ENCODE results near the gene CCND3. TPM values are rescaled to one million over a fixed set of nuclear protein-coding genes. Genes with fewer than 3 reads are reported as not detected.

CCND3 gene
- total RNA-seq, 4 donors from 2014 or later = 49.2 to 267 (median 60.1) TPM

DNA sequence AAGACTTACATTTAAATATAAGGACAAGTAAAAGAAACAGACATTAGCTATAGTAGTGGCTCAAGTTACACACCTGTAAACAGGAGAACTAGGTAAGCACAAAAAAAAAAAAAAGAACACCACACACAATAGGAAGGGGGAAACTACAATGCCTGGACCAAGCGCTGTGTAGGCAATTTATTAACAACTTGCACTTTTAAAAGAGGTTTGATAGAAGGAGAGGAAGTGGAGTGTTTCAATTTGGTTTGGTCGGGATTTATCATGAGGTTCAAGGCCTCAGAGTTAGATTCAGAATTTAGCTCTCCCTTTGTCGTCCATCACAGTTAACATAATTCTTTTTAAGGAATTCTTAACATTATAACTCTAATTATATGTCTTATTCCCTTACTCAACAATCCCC, 45.3 kb downstream of the CCND3 start:
- Histone ChIP-seq H3K27ac (peak overlapping the region in 3 of 4 donors; percentile 64 to 73 (median 69)), H3K27me3 (no peaks in the 10 kb centered on the region), H3K9me3 (no peaks in the 10 kb centered on the region), H3K4me3 (peak overlapping the region in 3 of 4 donors; percentile 68 to 78 (median 68)), H3K4me1 (peaks cover 0 to 9% (median 4%) of the 10 kb centered on the region in 4 donors), H3K36me3 (peaks cover 0 to 11% (median 0%) of the 10 kb centered on the region in 3 donors)
- TF ChIP-seq POLR2A (IDR thresholded peaks at IDR 0.05) = no peak
- TF ChIP-seq, protein P1, sequence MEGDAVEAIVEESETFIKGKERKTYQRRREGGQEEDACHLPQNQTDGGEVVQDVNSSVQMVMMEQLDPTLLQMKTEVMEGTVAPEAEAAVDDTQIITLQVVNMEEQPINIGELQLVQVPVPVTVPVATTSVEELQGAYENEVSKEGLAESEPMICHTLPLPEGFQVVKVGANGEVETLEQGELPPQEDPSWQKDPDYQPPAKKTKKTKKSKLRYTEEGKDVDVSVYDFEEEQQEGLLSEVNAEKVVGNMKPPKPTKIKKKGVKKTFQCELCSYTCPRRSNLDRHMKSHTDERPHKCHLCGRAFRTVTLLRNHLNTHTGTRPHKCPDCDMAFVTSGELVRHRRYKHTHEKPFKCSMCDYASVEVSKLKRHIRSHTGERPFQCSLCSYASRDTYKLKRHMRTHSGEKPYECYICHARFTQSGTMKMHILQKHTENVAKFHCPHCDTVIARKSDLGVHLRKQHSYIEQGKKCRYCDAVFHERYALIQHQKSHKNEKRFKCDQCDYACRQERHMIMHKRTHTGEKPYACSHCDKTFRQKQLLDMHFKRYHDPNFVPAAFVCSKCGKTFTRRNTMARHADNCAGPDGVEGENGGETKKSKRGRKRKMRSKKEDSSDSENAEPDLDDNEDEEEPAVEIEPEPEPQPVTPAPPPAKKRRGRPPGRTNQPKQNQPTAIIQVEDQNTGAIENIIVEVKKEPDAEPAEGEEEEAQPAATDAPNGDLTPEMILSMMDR (IDR thresholded peaks at IDR 0.05) = no peak
- DNase-seq = no peak

DNA sequence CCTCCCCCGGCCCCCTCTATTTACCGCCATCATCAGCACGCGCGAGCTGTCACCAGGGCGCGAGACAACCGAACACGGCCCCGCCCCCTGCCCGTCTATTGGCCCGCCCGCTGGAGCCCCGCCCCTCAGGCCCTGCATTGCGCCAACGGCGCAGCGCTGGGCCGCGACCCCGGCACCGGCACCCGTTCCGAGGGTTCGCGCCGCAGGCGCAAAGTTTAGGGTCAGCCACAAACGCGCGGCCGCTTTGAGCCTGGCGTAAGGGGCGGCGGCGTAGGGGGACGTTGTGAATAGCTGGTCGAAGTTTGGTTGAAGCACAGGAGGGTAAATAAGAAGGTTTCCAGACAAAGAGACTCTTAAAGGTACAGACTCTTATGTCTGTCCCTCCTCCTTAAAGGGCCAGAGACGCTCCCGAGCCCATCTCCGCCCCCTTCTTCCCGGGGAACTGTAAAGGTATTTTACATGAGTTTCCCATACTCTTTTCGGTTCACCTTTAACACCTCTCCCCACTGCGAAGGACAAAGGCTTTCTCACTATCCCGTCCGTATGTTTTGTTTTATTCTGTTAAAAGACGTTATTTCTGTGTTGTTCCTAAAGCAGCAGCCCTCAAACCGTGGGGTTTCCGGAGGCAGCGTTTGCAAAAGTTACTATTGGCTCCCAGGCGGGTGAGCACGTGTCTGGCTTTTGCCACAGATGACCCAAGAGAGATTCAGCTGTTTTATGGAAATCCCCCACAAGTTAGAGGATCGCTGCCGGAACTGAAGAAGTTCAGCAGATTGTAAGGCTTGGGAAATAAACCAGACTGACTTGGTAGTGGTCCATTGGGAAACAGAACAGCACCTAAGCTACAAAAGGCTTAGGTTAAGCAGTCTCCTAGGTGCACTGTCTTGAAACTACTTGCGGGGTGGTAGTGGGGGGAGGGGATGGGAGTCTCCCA, 46.0 kb downstream of the CCND3 start, which contains the start of gene USP49:
TSS of gene USP49 (minus strand) at position 76 of the 934 bp plus-strand sequence. CDS start 88,392 bp downstream, outside the sequence.
- Histone ChIP-seq H3K27me3 (no peaks in the 10 kb centered on the region), H3K4me3 (peak within 1 kb of the TSS; percentile 67 to 78 (median 68))
- TF ChIP-seq, protein P1 (IDR thresholded peaks at IDR 0.05) = peak in 1 of 6 experiments; percentile 14
- no peak for TF ChIP-seq POLR2A (IDR thresholded peaks at IDR 0.05)

DNA sequence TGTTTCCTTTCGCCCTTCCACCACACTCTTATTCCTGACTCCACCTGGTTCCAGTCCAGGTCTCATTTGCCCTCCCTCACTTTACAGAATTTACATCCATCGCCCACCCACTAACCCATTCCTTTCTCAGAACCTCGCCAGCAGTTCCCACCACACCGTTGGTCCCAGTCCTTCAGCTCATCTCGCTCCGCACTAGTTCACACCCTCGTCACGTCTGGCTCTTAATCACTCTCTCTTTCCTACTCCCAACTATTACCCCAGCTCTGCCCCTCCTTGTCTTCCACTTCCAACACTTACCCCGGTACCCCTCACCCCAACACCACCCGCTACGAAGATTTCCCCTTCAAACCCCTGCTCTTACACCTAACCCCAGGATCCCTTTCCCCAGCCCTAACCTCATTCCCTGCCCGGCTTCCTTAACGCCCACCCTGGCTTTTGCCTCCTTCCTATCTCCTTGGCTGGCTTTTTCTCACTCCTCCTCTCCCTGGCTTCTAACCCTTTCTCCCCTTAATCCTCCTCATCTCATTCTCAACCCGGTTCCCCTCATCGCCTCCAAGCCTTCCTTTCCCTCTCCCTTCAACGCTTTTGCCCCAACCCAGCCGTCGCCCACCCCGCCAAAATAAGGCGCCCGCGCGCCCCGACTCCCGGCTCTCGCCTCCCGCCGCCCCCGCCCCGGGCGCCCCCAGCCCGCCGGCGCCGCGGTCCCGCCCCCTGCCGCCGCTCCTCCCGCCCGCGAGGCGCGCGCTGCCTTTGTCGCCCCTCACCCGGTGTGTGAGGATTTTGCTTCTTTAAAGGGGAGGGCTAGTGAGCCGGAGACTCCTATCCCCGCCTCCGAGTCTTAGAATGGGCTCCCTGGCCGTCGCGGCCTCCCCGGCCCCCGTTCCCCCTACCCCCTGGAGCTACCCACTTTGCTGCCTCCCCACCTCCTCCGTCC, 47.0 kb downstream of the CCND3 start:
- peaks cover 0 to 9% (median 4%) of the 10 kb centered on the region in 4 donors for H3K4me1 ChIP-seq
- H3K27ac ChIP-seq = peak overlapping the region; percentile 64 to 78 (median 71)
- no peaks in the 10 kb centered on the region for H3K27me3 ChIP-seq
- peaks cover 0 to under 1% (median 0%) of the 10 kb centered on the region in 3 donors for H3K36me3 ChIP-seq
- DNase-seq = no peak
- TF ChIP-seq, protein P1 (IDR thresholded peaks at IDR 0.05) = no peak
- TF ChIP-seq POLR2A (IDR thresholded peaks at IDR 0.05) = no peak
- H3K9me3 ChIP-seq = no peaks in the 10 kb centered on the region
- H3K4me3 ChIP-seq = peak overlapping the region; percentile 67 to 78 (median 68)

More for the DNA sequence above, 46.0 kb downstream of the CCND3 start, which contains the start of gene USP49:
- Histone ChIP-seq H3K36me3 (peaks cover 0 to 10% (median 0%) of the 10 kb centered on the region in 3 donors), H3K4me1 (peaks cover 0 to 9% (median 4%) of the 10 kb centered on the region in 4 donors), H3K27ac (peak within 1 kb of the TSS; percentile 64 to 78 (median 71)), H3K9me3 (no peaks in the 10 kb centered on the region)
- DNase-seq = peak; percentile 94 to 96 (median 95)

DNA sequence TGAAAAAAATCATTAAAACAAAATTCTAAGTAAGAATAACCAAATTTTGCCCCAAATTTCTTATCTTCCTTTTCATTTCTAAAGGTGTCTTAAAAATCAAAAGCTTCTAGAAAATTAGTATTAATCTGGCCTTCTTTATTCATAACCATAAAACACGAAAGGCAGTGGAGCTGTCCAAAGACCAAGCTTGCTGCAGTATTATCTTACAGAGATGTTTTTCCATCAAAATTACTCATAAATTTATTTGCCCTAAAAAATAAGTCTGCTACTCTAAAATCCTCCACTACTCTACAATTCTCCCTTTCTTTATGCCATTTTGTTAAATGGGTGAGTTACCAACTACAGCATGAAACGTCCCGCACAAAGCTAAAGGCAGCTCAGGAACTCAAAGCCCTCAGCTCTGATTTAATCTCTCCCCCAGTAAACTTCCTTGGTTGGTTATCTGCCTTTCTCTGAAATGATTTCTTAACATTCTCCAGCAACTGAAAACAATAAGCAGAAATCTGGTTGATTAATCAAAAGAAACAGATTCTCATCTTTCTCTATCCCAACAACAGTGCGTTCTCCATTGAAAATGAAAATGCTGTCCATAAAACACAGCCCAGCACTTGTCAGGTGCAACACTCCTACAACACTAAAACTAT, 48.6 kb downstream of the CCND3 start:
- no peaks in the 10 kb centered on the region for H3K27me3 ChIP-seq
- H3K4me3 ChIP-seq = no peak overlapping the region
- H3K9me3 ChIP-seq = no peaks in the 10 kb centered on the region
- peaks cover 0 to 9% (median 4%) of the 10 kb centered on the region in 4 donors for H3K4me1 ChIP-seq
- H3K36me3 ChIP-seq = no peaks in the 10 kb centered on the region
- no peak overlapping the region for H3K27ac ChIP-seq
- DNase-seq = no peak
- TF ChIP-seq, protein P1 (IDR thresholded peaks at IDR 0.05) = no peak
- TF ChIP-seq POLR2A (IDR thresholded peaks at IDR 0.05) = no peak
